Measurements from ENCODE around the gene DDTL. TPM values are rescaled to one million over a fixed set of nuclear protein-coding genes. Genes with fewer than 3 reads are reported as not detected.

DDTL gene
- total and polyA plus RNA-seq, 9 of the 15 experiments (the other 6 are each of a cell fraction or from before 2014, with no cell fraction given) = 0.05 to 1.7 (median 0.59) TPM; not detected in 4

DNA sequence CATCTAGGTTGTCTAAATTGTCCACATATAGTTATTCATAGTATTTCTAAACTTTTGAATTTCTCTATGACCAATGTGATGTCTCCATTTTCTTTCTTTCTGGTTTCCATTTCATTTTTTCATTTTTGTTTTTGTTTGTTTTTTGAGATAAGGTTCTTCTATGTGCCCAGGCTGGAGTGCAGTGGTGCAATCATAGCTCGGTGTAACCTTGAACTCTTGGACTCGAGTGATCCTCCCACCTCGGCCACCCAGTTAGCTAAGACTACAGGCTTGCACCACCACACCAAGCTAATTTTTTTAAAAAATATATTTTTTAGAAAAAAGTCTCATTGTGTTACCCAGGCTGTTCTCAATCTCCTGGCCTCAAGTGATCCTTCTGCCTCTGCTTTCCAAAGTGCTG, 30.4 kb downstream of the DDTL start:
- ChIA-PET CTCF (ENCODE audit: low intra/inter-chr PET ratio) (no interaction called here), POLR2A (no interaction called here)
- H3K9ac ChIP-seq (ENCODE audit: insufficient read depth in 1 of 2, low read depth in 2 of 2, low read length in 2 of 2) = no peak overlapping the region
- no TSS peak for BruUV-seq (replicated peaks)
- intact Hi-C loops (cut with micrococcal nuclease) (no loop called here), in situ Hi-C loops (cut with MboI) (no loop called here)
- no peak overlapping the region for H3K4me2 ChIP-seq (ENCODE audit: insufficient read depth, low read length)
- no peaks in the 10 kb centered on the region for H3K27me3 ChIP-seq (ENCODE audit: control insufficient read depth in 2 of 2, insufficient read depth in 2 of 2, low read length in 2 of 2)
- H4K20me1 ChIP-seq (replicated peaks; ENCODE audit: control insufficient read depth, insufficient read depth, low read length) = no peaks in the 10 kb centered on the region
- H3K36me3 ChIP-seq (ENCODE audit: control insufficient read depth, insufficient read depth, low read length) = no peaks in the 10 kb centered on the region
- no peak overlapping the region for H3K27ac ChIP-seq (ENCODE audit: extremely low read depth, low read depth, low read length)
- H3K79me2 ChIP-seq (ENCODE audit: control insufficient read depth, insufficient read depth, low read length) = no peaks in the 10 kb centered on the region
- H3K9me1 ChIP-seq (ENCODE audit: control insufficient read depth, insufficient read depth, low read length) = no peaks in the 10 kb centered on the region
- H3K4me1 ChIP-seq (replicated peaks in 1 of 2; ENCODE audit: control insufficient read depth in 2 of 2, insufficient read depth in 2 of 2, low read length in 2 of 2) = no peaks in the 10 kb centered on the region; a peak in 2 of 5 replicates
- 19% methylated on average over 3 of the region's 3 CpGs for WGBS (ENCODE audit: insufficient coverage, low coverage, missing lambda C conversion rate)
- no peaks in the 10 kb centered on the region for H3K9me3 ChIP-seq (replicated peaks; ENCODE audit: control insufficient read depth, insufficient read depth, low read depth, low read length)
- no peak overlapping the region for H2AFZ ChIP-seq (ENCODE audit: low read depth, low read length)
- ATAC-seq (no peak), FAIRE-seq (no peak), DNase-seq (ENCODE audit: extremely low read depth in 1 of 4, low spot score in 3 of 4) (no peak)
- no peak overlapping the region for H3K4me3 ChIP-seq
- TF ChIP-seq ZNF354B (CRISPR knock-in tag; IDR thresholded peaks at IDR 0.05) (no peak), RHOXF2B (CRISPR knock-in tag; conservative IDR thresholded peaks at IDR 0.05) (no peak), HIVEP1 (CRISPR knock-in tag; IDR thresholded peaks at IDR 0.05) (no peak), CBX3 (IDR thresholded peaks at IDR 0.05; ENCODE audit: borderline replicate concordance in 1 of 2, low read length in 2 of 2) (no peak), KDM1A (IDR thresholded peaks at IDR 0.05) (no peak), ZNF23 (CRISPR knock-in tag; IDR thresholded peaks at IDR 0.05) (no peak), GTF2F1 (IDR thresholded peaks at IDR 0.05; ENCODE audit: low read depth, low read length) (no peak), BCL6 (CRISPR knock-in tag; IDR thresholded peaks at IDR 0.05) (no peak), ZNF830 (CRISPR knock-in tag; IDR thresholded peaks at IDR 0.05) (no peak), RFX7 (CRISPR knock-in tag; IDR thresholded peaks at IDR 0.05) (no peak), HMBOX1 (IDR thresholded peaks at IDR 0.05) (no peak), MGA (IDR thresholded peaks at IDR 0.05) (no peak)
- TF ChIP-seq, protein P1, sequence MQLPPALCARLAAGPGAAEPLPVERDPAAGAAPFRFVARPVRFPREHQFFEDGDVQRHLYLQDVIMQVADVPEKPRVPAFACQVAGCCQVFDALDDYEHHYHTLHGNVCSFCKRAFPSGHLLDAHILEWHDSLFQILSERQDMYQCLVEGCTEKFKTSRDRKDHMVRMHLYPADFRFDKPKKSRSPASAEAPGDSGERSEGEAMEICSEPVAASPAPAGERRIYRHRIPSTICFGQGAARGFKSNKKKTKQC (CRISPR knock-in tag; IDR thresholded peaks at IDR 0.05) = no peak
